Activated effector memory CD4-positive, alpha-beta T cell treated with Interleukin-2 at 50 U/mL for 16 hours (primary cell): ENCODE results near the gene ERG.

Experiments
- DNase-seq: peaks from one replicate; pipeline ENCODE4 v3.0.0-alpha.2; 2020

ERG gene, protein sequence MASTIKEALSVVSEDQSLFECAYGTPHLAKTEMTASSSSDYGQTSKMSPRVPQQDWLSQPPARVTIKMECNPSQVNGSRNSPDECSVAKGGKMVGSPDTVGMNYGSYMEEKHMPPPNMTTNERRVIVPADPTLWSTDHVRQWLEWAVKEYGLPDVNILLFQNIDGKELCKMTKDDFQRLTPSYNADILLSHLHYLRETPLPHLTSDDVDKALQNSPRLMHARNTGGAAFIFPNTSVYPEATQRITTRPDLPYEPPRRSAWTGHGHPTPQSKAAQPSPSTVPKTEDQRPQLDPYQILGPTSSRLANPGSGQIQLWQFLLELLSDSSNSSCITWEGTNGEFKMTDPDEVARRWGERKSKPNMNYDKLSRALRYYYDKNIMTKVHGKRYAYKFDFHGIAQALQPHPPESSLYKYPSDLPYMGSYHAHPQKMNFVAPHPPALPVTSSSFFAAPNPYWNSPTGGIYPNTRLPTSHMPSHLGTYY

DNA sequence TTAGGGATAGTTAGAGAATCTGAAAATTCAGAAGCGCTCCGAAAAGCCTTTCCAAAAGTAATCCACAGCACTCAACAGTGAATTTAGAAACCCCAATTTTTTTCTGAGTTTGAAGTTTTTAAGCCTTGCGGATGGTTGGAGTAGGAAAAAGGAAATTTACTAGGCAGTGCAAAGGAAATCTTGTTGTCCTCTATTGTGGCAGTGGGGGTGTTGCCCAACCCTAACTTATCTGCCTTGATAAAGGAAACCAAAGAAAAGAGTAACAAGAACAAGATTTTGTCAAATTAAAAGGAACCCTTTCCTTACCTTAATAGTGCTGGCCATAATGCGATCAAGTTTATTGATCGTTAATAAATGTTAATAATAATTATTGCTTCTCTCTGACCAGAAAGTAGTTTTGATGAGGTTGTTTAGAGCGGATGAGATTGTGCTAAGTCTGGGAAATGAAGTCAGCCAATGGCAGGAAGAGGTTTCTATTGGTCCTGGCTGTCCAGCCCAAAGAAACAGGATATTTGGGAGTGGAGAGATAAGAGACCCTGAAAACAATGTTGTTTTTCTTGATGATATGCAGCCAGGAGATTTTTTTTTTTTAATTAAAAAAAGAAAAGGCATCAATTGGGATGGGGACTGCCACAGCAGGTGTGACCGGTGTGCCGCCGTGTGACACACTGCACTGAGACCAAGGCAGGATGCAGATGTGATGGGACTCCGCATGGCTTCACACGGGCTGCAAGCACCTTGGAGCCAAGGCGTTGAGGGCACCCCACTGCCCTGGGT, at the start of gene ERG:
Gene ERG (minus strand): TSS at position 421 of the 777 bp plus-strand sequence. CDS start 97 bp downstream, at position 324.
- no peak for DNase-seq

DNA sequence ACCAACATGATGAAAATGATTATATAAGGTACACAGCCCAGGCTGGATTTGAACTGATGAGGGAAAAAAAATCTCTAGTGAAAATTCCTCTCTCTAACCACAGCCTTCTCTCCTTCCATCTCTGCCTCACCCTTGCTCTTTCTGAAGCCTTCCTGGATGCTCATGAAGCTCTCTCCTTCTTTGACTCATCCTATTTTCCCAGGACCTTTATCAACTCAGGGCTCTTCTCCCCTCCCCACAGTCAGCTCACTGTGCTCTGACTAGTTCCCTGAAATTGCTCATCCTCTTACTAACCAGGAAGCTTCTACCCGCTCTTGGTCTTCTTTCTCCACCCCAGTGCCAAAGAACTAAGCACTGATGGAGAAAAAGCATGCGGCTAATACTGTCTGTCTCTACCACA, 46.4 kb upstream of the ERG start:
- no peak for DNase-seq

DNA sequence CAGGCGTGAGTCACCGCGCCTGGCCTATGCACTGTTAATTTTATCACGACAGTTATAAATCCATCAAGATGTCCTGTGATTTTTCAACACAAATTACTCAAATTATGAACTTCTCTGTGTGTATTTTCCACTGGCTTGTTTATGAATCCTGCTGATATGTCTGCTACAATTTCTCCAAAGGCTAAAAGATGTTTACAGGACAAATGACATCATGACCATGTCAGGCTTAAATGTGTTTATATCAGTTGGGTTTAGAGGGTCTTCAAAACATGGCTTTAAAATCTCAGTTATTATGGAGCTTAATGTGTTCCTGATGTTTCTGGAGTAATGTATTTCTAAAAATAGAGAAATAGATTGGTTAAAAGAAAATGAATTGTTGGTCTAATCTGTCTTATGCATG, 44.0 kb upstream of the ERG start:
- DNase-seq, result no peak

DNA sequence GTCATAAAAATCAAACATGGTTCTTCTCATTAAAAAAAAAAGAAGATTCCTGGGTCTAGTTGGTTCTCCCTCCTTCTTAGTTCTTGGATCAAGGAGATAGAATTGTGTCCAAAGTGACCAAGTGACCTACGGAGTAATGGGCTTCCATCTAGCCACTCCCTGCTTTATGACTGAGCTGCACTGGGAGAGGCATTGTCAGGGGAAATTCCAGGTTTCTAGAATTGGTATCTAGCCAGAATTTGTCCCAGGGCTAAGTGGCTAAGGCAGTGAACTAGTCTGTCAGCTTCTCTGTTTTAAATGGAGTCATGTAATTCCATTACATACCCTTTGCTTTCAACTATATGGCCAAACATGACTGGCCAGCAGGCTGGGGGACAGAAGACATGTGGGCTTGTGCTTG, 40.1 kb upstream of the ERG start:
- no peak for DNase-seq

DNA sequence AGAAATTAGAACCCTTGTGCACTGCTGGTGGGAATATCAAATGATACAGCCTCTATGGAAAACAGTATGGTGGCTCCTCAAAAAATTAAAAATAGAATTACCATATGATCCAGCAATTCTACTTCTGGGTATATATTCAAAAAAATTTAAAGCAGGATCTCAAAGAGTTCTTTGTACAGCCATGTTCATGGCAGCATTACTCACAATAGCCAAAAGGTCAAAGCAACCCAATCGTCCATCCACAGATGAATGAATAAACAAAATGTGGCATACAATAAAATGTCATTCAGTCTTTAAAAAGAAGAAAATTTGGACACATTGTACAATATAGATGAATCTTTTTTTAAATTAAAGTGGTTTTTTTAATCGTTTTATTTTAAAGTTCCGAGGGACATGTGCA, 36.3 kb upstream of the ERG start:
- no peak for DNase-seq

DNA sequence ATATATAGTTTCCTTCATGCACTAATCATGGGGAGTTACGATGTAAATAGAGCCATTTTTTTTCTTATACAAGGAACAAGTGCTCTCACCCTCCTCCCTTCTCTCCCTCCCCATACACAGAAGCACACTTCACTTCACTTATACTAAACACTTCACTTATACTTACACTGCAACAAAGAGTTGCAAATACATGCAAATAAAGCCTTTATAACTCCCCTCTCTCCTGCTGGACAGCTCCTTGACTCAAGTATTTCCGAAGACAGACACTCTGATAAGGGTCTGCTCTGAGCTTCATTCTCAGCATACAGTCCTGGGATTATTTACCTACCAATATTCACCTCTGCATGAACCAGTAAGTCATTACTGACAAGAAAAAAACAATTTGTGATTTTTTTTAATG, 35.6 kb upstream of the ERG start:
- DNase-seq, result no peak

DNA sequence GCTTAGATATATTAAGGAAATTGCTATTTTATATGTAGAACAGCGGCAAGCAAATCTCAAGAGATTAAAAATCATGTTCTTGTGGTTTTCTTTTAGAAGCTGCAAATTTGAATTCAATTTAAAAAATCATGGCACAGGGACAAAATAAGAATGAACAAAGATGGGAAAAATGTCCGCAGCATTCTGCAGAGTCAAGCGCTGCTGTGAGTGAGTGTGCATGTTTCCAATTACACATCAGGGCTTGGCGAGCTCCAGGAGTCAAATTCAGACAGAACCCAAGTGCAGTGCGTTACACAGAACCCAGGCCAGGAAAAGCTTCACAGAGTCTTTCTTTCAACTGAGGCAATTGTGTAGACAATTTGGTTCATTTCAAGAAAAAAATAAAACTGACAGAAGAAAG, 33.3 kb upstream of the ERG start:
- no peak for DNase-seq

DNA sequence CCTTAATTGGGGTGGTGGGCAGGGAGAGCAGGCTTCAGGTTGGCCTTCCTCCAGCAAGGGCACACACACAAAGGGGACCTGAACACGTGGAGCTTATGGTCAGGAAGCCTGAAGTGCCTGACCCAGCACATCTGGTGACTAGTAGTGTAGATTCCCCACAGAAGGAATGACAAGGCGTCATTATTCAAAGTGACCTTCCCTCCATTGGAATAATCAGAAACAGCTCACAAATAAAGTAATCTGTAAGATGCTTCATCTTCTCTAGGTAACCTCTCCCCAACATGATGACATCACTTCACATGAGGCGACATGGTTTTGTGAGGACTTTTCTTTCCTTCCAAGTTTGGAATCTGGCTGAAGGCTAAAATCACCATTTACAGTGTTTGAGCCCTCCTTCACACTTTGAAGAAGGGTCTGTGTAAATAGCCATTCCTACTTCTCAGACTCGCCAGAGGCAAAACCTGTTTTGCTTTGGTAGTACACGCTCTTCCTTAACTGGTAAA, 32.8 kb upstream of the ERG start:
- DNase-seq, result no peak

DNA sequence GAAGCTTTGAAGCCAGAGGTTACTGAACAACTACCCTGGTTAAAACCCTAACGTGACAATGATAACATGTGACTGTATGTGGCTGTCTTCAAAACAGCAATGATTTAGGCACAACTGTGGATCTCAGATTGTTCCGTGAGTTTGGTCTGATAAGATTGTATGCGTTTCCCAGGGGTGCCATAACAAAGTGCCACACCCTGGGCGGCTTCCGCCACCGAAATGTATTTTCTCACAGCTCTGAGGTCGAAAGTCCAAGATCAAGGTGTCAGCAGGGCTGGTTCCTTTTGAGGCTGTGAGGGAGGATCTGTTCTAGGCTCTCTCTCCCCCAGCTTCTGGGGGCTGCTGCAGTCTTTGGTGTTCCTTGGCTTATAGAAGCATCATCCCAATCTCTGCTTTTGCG, 29.5 kb upstream of the ERG start:
- DNase-seq, result no peak

DNA sequence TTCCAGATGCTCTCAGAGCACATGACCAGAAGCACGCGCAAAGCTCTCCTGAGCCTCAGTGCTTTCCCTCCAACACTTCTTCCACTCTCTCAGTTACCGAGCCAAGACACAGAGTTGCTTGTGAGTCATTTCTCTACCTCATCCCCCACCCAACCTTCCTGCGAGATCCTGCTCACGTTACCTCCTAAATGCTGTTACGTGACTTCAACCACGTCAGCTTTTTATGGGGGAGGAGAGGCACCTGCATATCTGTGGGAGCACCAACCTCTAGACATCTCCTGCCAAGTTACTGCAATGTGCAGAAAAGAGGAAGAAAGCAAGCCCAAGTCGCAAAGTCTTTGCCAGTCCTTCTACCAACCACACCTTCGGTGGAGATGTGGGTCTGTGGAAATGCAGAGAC, 27.2 kb upstream of the ERG start:
- DNase-seq, result no peak

DNA sequence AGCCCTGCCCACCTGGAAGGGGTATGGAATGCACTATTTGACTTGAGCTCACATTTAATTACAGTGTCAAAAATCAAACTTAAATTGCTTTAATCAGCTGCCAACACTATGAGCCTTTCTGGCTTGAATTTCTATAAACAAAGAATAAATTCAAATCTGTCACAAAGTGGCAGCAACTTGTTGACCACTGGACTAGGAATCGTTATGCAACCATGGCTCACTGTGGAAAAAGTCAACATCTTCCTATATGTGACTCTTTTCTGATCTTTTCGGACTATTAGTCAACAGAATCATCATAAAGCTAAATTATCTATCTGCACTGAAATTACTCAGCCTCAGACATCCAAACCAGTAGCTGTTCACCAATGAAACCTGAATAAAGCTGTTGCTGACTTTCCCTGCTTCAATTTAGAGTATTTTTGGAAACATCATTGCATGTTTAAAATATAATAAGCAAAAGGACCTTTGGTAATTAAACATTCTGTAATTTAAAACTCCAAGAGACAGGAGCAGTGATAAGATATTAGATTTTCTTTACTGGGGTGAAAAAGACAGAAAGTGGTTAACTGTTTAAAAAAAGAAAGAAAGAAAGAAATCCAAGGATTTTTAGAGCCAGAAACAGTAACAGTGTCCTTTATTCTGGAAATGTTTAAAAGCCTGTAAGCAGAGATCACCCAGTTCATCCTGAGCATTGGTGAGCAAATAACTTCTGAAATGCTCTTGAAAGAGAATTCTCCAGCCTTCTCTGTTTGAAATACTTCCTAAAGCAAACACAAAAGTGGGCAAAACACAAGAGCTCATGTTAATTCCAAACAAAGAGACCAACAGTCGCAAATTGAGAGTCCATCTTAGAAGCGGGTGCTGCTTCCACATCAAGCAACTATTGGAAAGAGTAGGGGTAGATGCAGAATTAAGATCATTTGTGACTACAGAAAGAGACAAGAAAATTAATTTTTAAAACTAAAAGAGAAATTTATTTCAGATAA, 26.2 kb upstream of the ERG start:
- no peak for DNase-seq

DNA sequence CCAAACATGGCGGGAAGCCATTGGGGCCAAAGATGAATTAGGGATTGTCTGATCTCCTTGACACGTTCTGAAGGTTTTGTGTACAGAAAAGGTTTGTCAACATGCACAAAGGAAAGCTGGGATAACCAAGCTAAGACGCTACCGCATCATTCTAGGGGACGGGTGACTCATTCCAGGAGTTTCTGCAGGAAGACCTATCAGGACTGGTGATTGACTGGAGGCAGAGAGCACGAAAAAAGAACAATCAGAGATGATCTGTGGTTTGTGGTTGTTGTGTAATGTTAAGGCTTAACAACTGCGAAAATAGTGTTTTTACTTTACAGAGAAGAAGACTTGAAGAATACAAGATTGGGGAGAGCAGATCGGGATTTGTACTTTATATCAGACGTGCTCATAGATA, 22.2 kb upstream of the ERG start:
- no peak for DNase-seq

DNA sequence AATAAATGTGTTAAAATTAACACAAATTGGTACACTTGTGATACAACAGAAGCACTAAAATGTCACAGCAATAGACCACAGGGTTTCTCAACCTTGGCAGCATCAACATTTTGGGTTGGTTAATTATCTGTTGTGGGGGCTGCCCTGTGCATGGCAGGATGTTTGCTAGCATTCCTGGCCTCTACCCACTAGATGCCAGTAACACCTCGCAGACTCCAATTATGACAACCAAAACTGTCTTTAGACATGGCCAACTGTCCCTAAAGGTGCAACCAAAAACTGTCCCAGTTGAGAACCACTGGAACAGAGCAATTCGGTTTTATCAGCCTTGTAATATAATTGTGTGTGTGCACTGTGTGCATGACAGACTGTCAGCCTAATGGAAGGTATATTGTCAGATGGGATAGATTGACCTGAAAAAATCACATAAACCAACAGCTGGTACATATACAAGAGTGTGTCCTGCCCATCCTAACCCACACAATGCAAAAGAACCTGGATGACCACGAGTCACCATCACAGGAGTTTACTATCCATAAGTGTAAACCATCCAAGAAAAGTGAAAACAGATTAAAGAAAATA, 13.5 kb upstream of the ERG start:
- no peak for DNase-seq

DNA sequence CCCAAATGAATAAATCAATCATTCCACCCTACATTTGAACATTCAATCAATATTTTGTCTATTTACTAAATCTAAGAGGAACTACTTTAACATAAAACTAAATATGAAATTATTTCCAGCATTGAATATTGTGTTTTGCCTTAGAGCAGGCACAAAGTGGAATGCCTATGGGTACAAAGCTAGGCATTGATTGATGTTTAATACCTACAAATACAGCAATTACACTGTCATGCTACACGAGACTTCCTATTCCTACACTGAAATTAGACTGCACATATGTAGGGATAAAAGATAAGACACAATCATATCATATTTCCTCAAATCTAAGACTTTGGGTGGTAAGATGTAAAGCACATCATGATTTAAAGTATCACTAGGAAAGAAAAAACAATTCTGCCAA, 12.9 kb upstream of the ERG start:
- DNase-seq, result no peak

DNA sequence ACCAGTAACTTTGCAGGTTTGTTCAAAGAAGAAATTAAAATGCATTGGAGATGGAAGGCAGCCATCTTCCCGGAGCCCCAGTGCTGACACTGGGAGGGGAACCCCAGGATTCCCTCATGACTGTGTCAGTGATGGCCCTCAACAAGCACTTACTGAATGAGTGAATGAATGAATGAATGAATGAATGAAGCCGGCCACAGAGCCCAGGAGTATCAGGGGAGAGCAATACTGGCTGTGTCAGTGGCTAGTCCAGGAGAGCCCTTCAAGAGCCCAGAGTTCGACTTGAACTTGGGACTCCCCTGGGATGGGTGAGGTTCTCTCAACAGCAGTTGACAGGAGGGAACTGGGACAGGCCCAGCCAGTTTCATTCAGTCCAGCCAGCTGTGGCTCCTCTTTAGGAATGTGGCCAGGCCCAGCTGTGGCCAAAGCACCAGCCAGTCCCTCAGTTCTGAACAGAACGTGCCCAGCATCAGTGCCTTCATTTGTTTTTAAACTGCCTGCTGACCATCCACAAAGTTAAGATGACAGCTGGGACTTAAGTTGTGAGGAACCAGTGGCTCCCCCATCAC, 9.2 kb upstream of the ERG start:
- no peak for DNase-seq

DNA sequence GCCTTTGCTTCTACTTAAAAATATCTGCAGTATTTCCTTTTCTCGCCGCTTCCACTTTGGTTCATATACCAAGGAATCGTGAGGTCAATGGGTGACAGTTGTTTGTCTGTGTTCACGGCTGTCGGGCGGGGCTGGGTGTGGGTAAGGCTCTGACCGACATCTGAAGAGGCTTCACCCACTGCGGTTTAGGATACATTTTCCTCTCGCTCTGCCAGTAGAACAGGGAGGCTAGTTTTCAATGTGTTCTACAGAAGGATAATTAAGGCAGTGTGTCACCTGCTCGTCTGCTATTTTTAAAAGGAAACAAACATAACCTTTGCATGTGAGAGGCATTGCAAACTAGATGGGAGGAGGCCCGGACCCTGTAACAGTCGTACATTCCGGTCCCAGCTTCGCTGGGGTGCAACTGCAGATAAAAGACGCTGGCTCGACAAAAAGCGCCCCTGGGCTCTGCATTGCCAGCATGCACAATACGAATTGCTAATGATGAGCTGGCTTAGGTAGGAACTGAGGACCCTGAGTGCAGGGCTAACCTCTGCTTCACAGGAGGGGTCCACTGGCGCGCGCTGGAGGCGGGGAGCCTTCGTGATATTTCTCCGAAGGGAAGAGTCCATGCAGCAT, 8.5 kb upstream of the ERG start:
- no peak for DNase-seq

DNA sequence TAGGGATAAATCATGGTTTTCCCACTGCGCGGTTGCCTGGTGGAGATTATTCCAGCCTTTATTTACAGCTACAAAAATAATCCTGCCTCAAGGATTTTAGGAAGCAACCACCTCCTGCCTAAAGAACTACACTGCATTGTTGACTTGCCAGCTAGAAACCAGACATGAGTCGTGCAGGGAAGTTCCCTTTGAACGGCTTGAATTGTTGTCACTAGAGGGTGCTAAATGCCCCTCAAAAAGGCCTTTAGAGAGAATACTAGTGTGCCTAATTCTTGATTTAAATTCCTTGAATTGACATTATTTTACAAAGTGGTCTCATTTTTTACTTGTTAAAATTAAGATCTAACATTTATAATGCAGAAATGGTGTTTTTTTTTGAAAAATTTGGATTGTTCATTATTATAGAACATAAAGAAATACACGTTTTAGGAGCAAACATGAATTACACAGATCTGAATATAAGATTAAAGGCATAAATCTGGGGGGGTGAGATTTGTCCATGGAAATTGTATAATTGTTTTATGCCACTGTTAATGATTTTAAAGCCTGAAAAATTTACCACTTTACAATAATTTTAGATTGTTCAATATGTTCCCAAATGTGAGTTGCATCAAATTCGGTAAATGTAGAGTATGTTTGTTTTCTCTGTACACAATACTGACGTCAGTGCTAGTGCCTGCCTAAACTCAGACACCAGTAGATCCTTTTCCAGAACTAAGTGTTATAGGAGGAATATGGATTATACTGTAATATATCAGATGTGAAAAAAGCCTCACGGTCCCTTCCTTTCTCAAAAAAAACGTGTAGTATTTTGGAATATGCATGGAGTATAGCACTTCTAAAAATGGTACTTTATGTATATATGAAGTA, 7.6 kb upstream of the ERG start:
- no peak for DNase-seq

DNA sequence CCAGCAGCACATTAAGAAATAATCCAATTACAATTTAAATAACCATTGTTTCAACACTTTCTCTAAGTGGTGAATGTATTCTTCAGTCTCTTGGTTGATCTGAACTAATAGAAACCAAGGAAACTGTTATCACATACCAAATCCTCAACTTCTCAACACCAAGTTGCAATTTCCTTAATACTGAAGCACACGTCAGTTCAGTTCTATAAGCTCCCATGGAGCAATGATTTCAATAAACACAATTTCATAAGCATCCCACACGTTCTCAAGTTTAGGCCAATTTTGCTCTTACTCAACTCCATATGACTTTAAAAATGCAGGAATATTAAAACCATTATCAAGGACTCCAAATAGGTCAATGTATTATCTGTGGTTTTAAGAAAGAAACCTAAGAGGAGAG, 5.8 kb upstream of the ERG start:
- no peak for DNase-seq

DNA sequence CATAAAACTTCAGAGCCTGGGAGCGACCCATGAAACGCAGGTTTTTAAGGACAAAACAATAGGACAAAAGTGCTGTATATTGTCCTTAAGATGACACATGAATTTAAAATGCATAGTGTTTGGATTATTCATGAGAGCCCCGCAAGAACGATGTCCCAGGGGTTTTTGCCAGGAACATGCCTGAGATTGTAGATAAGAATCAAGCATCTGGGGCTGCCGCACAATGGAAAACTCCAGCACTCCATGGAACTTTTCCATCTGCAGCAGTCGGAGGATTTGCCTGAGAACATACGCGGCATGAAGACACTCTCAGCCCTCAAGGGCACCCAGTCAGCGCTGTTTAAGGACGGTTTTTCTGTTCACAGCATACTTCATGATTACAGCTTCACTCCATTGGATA, 5.3 kb upstream of the ERG start:
- no peak for DNase-seq

DNA sequence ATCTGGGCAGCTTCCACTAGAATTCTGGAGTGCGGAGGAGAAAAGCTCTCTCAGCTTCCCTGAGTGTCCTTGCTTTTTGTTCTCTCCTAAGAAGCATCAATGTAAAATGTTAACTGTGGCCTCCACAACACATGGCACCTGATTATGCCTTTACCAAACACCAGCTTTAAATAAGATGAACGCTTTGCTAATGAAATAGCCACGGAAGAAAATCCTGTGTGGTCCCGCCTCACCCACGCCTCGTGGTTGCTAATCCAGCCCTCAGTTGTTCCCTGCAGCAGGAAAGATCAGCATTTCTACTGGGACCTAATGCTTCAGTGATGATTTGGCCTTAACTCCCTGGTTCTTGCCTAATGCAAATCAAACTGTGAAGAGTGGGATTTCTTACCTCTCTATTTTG, 1.8 kb upstream of the ERG start:
- no peak for DNase-seq

DNA sequence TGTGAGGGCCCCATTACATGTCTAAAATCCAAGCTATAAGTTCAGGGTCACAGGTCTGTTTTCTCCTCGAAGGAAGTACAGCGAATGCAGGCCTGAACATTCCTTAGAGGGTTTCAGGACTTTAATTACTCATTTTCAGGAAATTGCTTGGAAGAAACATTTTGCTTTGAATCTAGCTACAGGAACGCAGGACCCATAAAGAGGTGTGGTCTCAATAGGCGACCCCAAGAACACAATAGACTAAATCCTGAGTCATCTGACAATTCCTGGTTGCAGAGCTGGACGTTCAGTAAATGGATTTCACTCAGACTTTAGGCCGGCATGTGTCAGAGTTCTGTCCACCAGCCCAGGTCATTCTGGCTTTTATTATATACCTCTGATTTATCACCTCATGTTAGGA, 1.0 kb upstream of the ERG start:
- DNase-seq, result no peak
